ENCODE data around the gene LTBP3. TPM values are rescaled to one million over a fixed set of nuclear protein-coding genes. Genes with fewer than 3 reads are reported as not detected.

The LTBP3 gene
- total and polyA plus RNA-seq, 2 of the 4 experiments (the other 2 are of a cell fraction) = 6.6 to 145 TPM

DNA sequence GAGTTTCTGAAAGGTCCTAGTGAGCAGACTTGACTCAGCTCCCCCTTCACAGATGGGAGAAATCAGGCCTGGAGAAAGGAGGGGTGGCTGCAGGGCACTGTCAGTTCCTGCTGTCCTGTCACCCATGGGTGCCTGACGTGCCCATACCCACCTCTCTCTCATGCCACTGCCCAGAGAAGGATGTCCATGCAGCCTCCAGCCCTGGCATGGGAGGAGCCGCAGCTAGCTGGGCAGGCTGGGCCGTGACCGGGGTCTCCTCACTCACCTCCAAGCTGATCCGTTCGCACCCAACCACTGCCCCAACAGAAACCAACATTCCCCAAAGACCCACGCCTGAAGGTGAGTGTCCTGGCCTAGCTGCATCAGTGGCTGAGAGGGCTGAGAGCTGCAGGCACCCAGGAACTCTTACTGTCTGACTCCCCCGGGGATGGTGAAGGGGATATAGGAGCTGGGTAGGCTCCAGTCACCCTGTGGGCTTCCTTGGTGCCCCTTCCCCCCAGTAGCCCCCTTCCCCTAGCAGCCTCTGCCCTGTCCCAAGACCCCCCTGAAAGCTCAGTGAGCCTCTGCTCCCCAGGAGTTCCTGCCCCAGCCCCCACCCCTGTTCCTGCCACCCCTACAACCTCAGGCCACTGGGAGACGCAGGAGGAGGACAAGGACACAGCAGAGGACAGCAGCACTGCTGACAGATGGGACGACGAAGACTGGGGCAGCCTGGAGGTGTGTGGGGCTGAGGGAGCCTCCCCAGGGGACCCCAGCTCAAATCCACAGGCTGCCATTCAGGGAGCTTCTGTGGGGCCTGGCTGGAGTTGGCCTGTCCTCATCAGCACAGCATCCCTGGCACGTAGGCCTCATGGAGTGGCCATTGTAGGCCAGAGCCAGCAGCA lies 21.5 kb downstream of the LTBP3 start:
- CTCF ChIA-PET = no interaction called here
- DNase-seq = no peak

More for the DNA sequence above, 21.5 kb downstream of the LTBP3 start:
- Histone ChIP-seq H3K36me3 (ENCODE audit: control insufficient read depth, insufficient read depth, low read length) (peaks cover 62% of the 10 kb centered on the region), H2BK20ac (ENCODE audit: low read depth, low read length) (no peak overlapping the region), H3K56ac (ENCODE audit: extremely low read depth, insufficient read depth, low read length) (no peak overlapping the region), H4K5ac (ENCODE audit: low read depth, low read length) (no peak overlapping the region), H3K27me3 (ENCODE audit: control insufficient read depth, insufficient read depth, low read length) (no peaks in the 10 kb centered on the region), H2AFZ (replicated peaks; ENCODE audit: low read length, poor library complexity) (peak overlapping the region; percentile 33), H4K91ac (ENCODE audit: insufficient read depth, low read depth, low read length) (no peak overlapping the region), H2BK15ac (ENCODE audit: low read depth, low read length) (no peak overlapping the region), H3K4me1 (ENCODE audit: control insufficient read depth, insufficient read depth, low read length) (peaks cover 5% of the 10 kb centered on the region; the same call in 1 of the 2 replicates), H4K8ac (ENCODE audit: low read depth in 2 of 2, low read length in 2 of 2) (no peak overlapping the region), H3K9me1 (ENCODE audit: insufficient read depth, low read length) (peaks cover 8% of the 10 kb centered on the region; the same call in 1 of the 2 replicates), H3K23ac (ENCODE audit: low read depth, low read length) (no peak overlapping the region), H2BK120ac (ENCODE audit: low read depth, low read length) (no peak overlapping the region), H3K27ac (ENCODE audit: insufficient read depth, low read length) (no peak overlapping the region), H3K18ac (ENCODE audit: low read depth, low read length) (no peak overlapping the region), H3K9ac (ENCODE audit: low read depth, low read length) (no peak overlapping the region), H3K14ac (replicated peaks; ENCODE audit: low read depth, low read length) (no peak overlapping the region), H2BK5ac (ENCODE audit: low read depth, low read length, poor library complexity, severe bottlenecking) (no peak overlapping the region), H3K4ac (ENCODE audit: low read depth, low read length) (no peak overlapping the region), H4K20me1 (ENCODE audit: insufficient read depth, low read length) (peaks cover 23% of the 10 kb centered on the region), H3K9me3 (ENCODE audit: control insufficient read depth, insufficient read depth, low read length) (no peaks in the 10 kb centered on the region), H2AK5ac (ENCODE audit: low read depth, low read length) (no peak overlapping the region), H3K79me1 (ENCODE audit: low read depth in 1 of 2, low read length in 2 of 2) (peaks cover 2 to 29% of the 10 kb centered on the region in 2 experiments; a peak in 3 of 4 replicates), H3K4me2 (ENCODE audit: low read depth, low read length) (no peak overlapping the region), H2AK9ac (replicated peaks; ENCODE audit: low read depth, low read length, poor library complexity) (peak overlapping the region; percentile 72), H3K4me3 (ENCODE audit: insufficient read depth, low read depth, low read length) (no peak overlapping the region)
- no peak for ATAC-seq (ENCODE audit: low read depth)
- intact Hi-C loops (cut with micrococcal nuclease) (no loop called here), dilution Hi-C loops (cut with HindIII; ENCODE audit: low sequenced_read_pairs, unreplicated experiment) (no loop called here), in situ Hi-C loops (cut with MboI; ENCODE audit: low sequenced_read_pairs) (no loop called here)
- TF ChIP-seq POLR2A (IDR thresholded peaks at IDR 0.05; ENCODE audit: low read depth, low read length) (peak; percentile 24; the same call in 1 of the 2 replicates), SMC3 (IDR thresholded peaks at IDR 0.05; ENCODE audit: low read depth, low read length) (no peak)
- no TSS peak for BruUV-seq (replicated peaks)
- POLR2A ChIA-PET (ENCODE audit: unreplicated experiment) = no interaction called here
- 100% methylated on average over 1 of the region's 12 CpGs; no CpG with 5 or more reads in 1 of the 2 experiments for WGBS, 2 experiments (ENCODE audit: extremely low coverage in 2 of 2, insufficient read length in 1 of 2)

Data from IMR-90 (cell line).